Activated CD8-positive, alpha-beta memory T cell treated with anti-CD3 and anti-CD28 coated beads, Interleukin-2, amount 50 U/mL, for 1 hour (primary cell): ENCODE data around the gene CNKSR2.
"Not testable (repeated sequence)": the region's sequence is repeated elsewhere in the genome, so short reads cannot be mapped to it uniquely, and the experiment has no call there.

Source experiments
- DNase-seq: peaks from one replicate; pipeline ENCODE4 v3.0.0-alpha.2; 2020; ENCODE audit errors: extremely low read depth

Gene CNKSR2

GRCh38 chrX:21440911-21441310 lies 66.7 kb downstream of the CNKSR2 start:
- no peak for DNase-seq

- no peak for DNase-seq
These were observed 83.5 kb downstream of the CNKSR2 start for GRCh38 chrX:21457718-21458117.

- no peak for DNase-seq
These were observed 94.9 kb downstream of the CNKSR2 start for GRCh38 chrX:21469071-21469470.

- DNase-seq = no peak
These were observed 102.7 kb downstream of the CNKSR2 start for GRCh38 chrX:21476909-21477308.

- no peak for DNase-seq
These were observed 105.6 kb downstream of the CNKSR2 start for GRCh38 chrX:21479695-21480270.

- no peak for DNase-seq
These were observed 107.5 kb downstream of the CNKSR2 start for GRCh38 chrX:21481761-21482160.

- DNase-seq = not testable (repeated sequence)
These were observed 109.8 kb downstream of the CNKSR2 start for GRCh38 chrX:21484051-21484450.

GRCh38 chrX:21487832-21488231 lies 113.6 kb downstream of the CNKSR2 start:
- no peak for DNase-seq

GRCh38 chrX:21490341-21490740 lies 116.1 kb downstream of the CNKSR2 start:
- no peak for DNase-seq

GRCh38 chrX:21493226-21493830 lies 119.1 kb downstream of the CNKSR2 start:
- no peak for DNase-seq

GRCh38 chrX:21503593-21503992 lies 129.4 kb downstream of the CNKSR2 start:
- no peak for DNase-seq

GRCh38 chrX:21509912-21510311 lies 135.7 kb downstream of the CNKSR2 start:
- DNase-seq = no peak

- DNase-seq = no peak
These were observed 149.8 kb downstream of the CNKSR2 start for GRCh38 chrX:21524008-21524407.

GRCh38 chrX:21528076-21528475 lies 153.9 kb downstream of the CNKSR2 start:
- no peak for DNase-seq

GRCh38 chrX:21529771-21530170 lies 155.6 kb downstream of the CNKSR2 start:
- no peak for DNase-seq

GRCh38 chrX:21544642-21545041 lies 170.4 kb downstream of the CNKSR2 start:
- DNase-seq = not testable (repeated sequence)

- no peak for DNase-seq
These were observed 185.2 kb downstream of the CNKSR2 start for GRCh38 chrX:21559417-21559816.

GRCh38 chrX:21565025-21565424 lies 190.8 kb downstream of the CNKSR2 start:
- DNase-seq = no peak

- DNase-seq = no peak
These were observed 200.6 kb downstream of the CNKSR2 start for GRCh38 chrX:21574793-21575192.

GRCh38 chrX:21581479-21581878 lies 207.3 kb downstream of the CNKSR2 start:
- no peak for DNase-seq

- no peak for DNase-seq
These were observed 211.8 kb downstream of the CNKSR2 start for GRCh38 chrX:21586001-21586400.

- DNase-seq = no peak
These were observed 216.0 kb downstream of the CNKSR2 start for GRCh38 chrX:21590012-21590776.

- DNase-seq = no peak
These were observed 231.8 kb downstream of the CNKSR2 start for GRCh38 chrX:21606002-21606401.
